Keratinocyte (primary cell): ENCODE measurements around the gene FTCD. TPM values are rescaled to one million over a fixed set of nuclear protein-coding genes. Genes with fewer than 3 reads are reported as not detected.
"Not testable (repeated sequence)": the region's sequence is repeated elsewhere in the genome, so short reads cannot be mapped to it uniquely, and the experiment has no call there.

Experiments used
- DNase-seq: peaks from one replicate; pipeline ENCODE4 v3.0.0-alpha.2; 2011; ENCODE audit warnings: low read depth, missing footprints, low spot score
- FAIRE-seq: peaks from 2 replicates; lab custom pipeline; 2011; peaks lifted over from hg19 to GRCh38; lab: Jason Lieb, UNC
- H2AFZ ChIP-seq: 2 replicates; pipeline ENCODE4 v1.6.0; 2012; ENCODE audit warnings: low read length, control low read depth, inconsistent platforms; ENCODE audit not compliant: control insufficient read depth
- H3K27ac ChIP-seq: 2 replicates; pipeline ENCODE4 v1.5.1; 2011; ENCODE audit warnings: low read length; ENCODE audit not compliant: control insufficient read depth, insufficient read depth
- H3K27me3 ChIP-seq: 3 replicates; pipeline ENCODE4 v1.6.0; 2011; ENCODE audit warnings: low read length; ENCODE audit not compliant: control insufficient read depth, insufficient read depth; ENCODE audit errors: extremely low read depth
- H3K36me3 ChIP-seq, 2 experiments: 2 replicates in 1 of 2; 3 replicates in 1 of 2; pipeline ENCODE4 v1.5.1; 2011; ENCODE audit warnings: low read length in 2 of 2, mild to moderate bottlenecking in 1 of 2; ENCODE audit not compliant: control insufficient read depth in 2 of 2, insufficient read depth in 2 of 2; ENCODE audit errors: extremely low read depth in 1 of 2
- H3K4me1 ChIP-seq: 3 replicates; pipeline ENCODE4 v1.5.1; 2011; ENCODE audit warnings: low read length; ENCODE audit not compliant: control insufficient read depth, insufficient read depth; ENCODE audit errors: extremely low read depth
- H3K4me2 ChIP-seq: 3 replicates; pipeline ENCODE4 v1.6.0; 2011; ENCODE audit warnings: low read depth, low read length; ENCODE audit not compliant: control insufficient read depth, insufficient read depth; ENCODE audit errors: extremely low read depth
- H3K4me3 ChIP-seq, 3 experiments: fragments of 200-600 bp in 1 of 3; sonication (generic) in 1 of 3; 2 replicates in 2 of 3; 3 replicates in 1 of 3; pipeline ENCODE4 v1.5.1; 2011 to 2016; ENCODE audit warnings: low read length in 3 of 3, mild to moderate bottlenecking in 3 of 3, control low read depth in 2 of 3, inconsistent platforms in 1 of 3, low read depth in 1 of 3, mixed read lengths in 1 of 3, mixed run types in 1 of 3, moderate library complexity in 1 of 3; ENCODE audit not compliant: control insufficient read depth in 2 of 3, insufficient read depth in 2 of 3; ENCODE audit errors: extremely low read depth in 1 of 3
- H3K79me2 ChIP-seq: 2 replicates; pipeline ENCODE4 v1.6.0; 2012; ENCODE audit warnings: low read length; ENCODE audit not compliant: control insufficient read depth, insufficient read depth
- H3K9ac ChIP-seq: 3 replicates; pipeline ENCODE4 v1.6.0; 2011; ENCODE audit warnings: low read length; ENCODE audit not compliant: control insufficient read depth, insufficient read depth; ENCODE audit errors: extremely low read depth
- H3K9me1 ChIP-seq: 3 replicates; pipeline ENCODE4 v1.6.0; 2011; ENCODE audit warnings: low read length; ENCODE audit not compliant: control insufficient read depth, insufficient read depth; ENCODE audit errors: extremely low read depth
- H3K9me3 ChIP-seq: 2 replicates; pipeline ENCODE4 v1.5.1; 2012; ENCODE audit warnings: low read depth, low read length; ENCODE audit not compliant: control insufficient read depth
- H4K20me1 ChIP-seq: 3 replicates; pipeline ENCODE4 v1.6.0; 2011; ENCODE audit warnings: low read length; ENCODE audit not compliant: control insufficient read depth, insufficient read depth; ENCODE audit errors: extremely low read depth
- CTCF ChIP-seq, 3 experiments: IDR thresholded peaks in 1 of 3; conservative IDR thresholded peaks in 1 of 3; optimal IDR thresholded peaks in 1 of 3; 2 replicates in 2 of 3; 3 replicates in 1 of 3; pipeline versions ENCODE3 to v1.5.1; 2011; ENCODE audit warnings: low read length in 3 of 3, mild to moderate bottlenecking in 3 of 3, moderate library complexity in 2 of 3, control low read depth in 1 of 3, inconsistent platforms in 1 of 3; ENCODE audit not compliant: insufficient read depth in 2 of 3; ENCODE audit errors: extremely low read depth in 1 of 3
- EZH2 ChIP-seq: IDR thresholded peaks from one replicate; pipeline ENCODE4 v1.6.1; 2012; ENCODE audit warnings: inconsistent platforms, mild to moderate bottlenecking, low read length, moderate library complexity
- dilution Hi-C: fragments of 300-500 bp; cut with MboI; formaldehyde crosslinking; loops from one replicate; pipeline ENCODE4 v1.7.0; 2020; ENCODE audit warnings: low sequenced_read_pairs; ENCODE audit not compliant: extremely low pct_ligation_motif_present
- polyA plus RNA-seq, 5 experiments: library from polyadenylated mRNA; depleted of rRNA in 3 of 5; stranded (reverse) in 3 of 5; stranded (forward) in 1 of 5; unstranded in 1 of 5; fragments of >200 nt; gene quantifications; 1 replicate in 1 of 5; 2 replicates in 3 of 5; 3 replicates in 1 of 5; pipeline versions ENCODE4 v1.2.1 to v1.2.3, GENCODE V29; 2011 to 2012; ENCODE audit warnings: missing spikeins in 2 of 5, low read depth in 1 of 5, low replicate concordance in 1 of 5

FTCD gene
- polyA plus RNA-seq, 1 donor (not counting 4 experiments of a cell fraction or from before 2014, with no cell fraction given), result not detected

GRCh38 chr21:46203203-46203600 is 47.8 kb upstream of the FTCD start:
- Histone ChIP-seq H2AFZ (no peak overlapping the region), H3K36me3 (peaks cover 50 to 52% of the 10 kb centered on the region in 2 experiments), H3K27me3 (no peaks in the 10 kb centered on the region), H3K4me3 (no peak overlapping the region), H3K27ac (no peak overlapping the region), H3K4me1 (no peaks in the 10 kb centered on the region), H3K9ac (no peak overlapping the region), H3K79me2 (peaks cover 13% of the 10 kb centered on the region), H3K9me3 (no peaks in the 10 kb centered on the region), H4K20me1 (no peaks in the 10 kb centered on the region), H3K4me2 (no peak overlapping the region), H3K9me1 (no peaks in the 10 kb centered on the region)
- dilution Hi-C loops, result no loop called here
- TF ChIP-seq EZH2 (no peak), CTCF (optimal IDR thresholded peaks at IDR 0.05 in 1 of 3, IDR thresholded peaks at IDR 0.05 in 1 of 3, conservative IDR thresholded peaks at IDR 0.05 in 1 of 3; ENCODE audit: extremely low read depth in 1 of 3, insufficient read depth in 2 of 3, low read length in 3 of 3) (no peak)
- FAIRE-seq, result no peak
- no peak for DNase-seq

- Histone ChIP-seq H3K9me3 (no peaks in the 10 kb centered on the region), H3K27me3 (no peaks in the 10 kb centered on the region), H3K4me1 (no peaks in the 10 kb centered on the region), H2AFZ (no peak overlapping the region), H3K4me2 (no peak overlapping the region), H3K79me2 (peaks cover 16% of the 10 kb centered on the region), H4K20me1 (no peaks in the 10 kb centered on the region), H3K27ac (no peak overlapping the region), H3K4me3 (no peak overlapping the region), H3K36me3 (peaks cover 47 to 48% of the 10 kb centered on the region in 2 experiments), H3K9ac (no peak overlapping the region), H3K9me1 (no peaks in the 10 kb centered on the region)
- no peak for TF ChIP-seq EZH2
- TF ChIP-seq CTCF (optimal IDR thresholded peaks at IDR 0.05 in 1 of 3, IDR thresholded peaks at IDR 0.05 in 1 of 3, conservative IDR thresholded peaks at IDR 0.05 in 1 of 3; ENCODE audit: extremely low read depth in 1 of 3, insufficient read depth in 2 of 3, low read length in 3 of 3), result no peak
- DNase-seq (no peak), FAIRE-seq (no peak)
- dilution Hi-C loops, result no loop called here
These were observed 47.3 kb upstream of the FTCD start for GRCh38 chr21:46202592-46203202.

- DNase-seq, H3K27me3 ChIP-seq, H3K9me3 ChIP-seq, H4K20me1 ChIP-seq, H3K4me2 ChIP-seq, FAIRE-seq, H3K4me1 ChIP-seq, H2AFZ ChIP-seq, dilution Hi-C loops, H3K4me3 ChIP-seq, H3K9me1 ChIP-seq: not testable (repeated sequence)
- Histone ChIP-seq H3K36me3 (peaks cover 46% of the 10 kb centered on the region in 2 experiments), H3K27ac (peak overlapping the region; percentile 86), H3K9ac (peak overlapping the region; percentile 15), H3K79me2 (peaks cover 18% of the 10 kb centered on the region)
These were observed 45.8 kb upstream of the FTCD start for GRCh38 chr21:46200877-46201803.
